Tibial nerve (tissue), 4 donors: ENCODE measurements around the gene FGFBP3.
"Not testable (repeated sequence)": the region's sequence is repeated elsewhere in the genome, so short reads cannot be mapped to it uniquely, and the experiment has no call there.

Experiments
- EP300 ChIP-seq, 2 donors: sonication (generic); formaldehyde crosslinking; IDR thresholded peaks; one replicate each; pipeline ENCODE4 v1.6.1; 2017; ENCODE audit warnings: antibody characterized with exemption in 2 of 2, mild to moderate bottlenecking in 1 of 2
- POLR2A ChIP-seq, 2 donors: fragments of 450-650 bp; IDR thresholded peaks; one replicate each; pipeline ENCODE4 v1.6.1; 2017; ENCODE audit warnings: antibody characterized with exemption in 2 of 2, mild to moderate bottlenecking in 2 of 2, moderate library complexity in 2 of 2
- TF ChIP-seq, protein P1 (sequence below), 5 experiments: fragments of 200-600 bp in 3 of 5; fragments of 450-650 bp in 2 of 5; sonication (generic) in 3 of 5; IDR thresholded peaks; one replicate each; pipeline ENCODE4 v1.5.1; 2016 to 2019; ENCODE audit warnings: antibody characterized with exemption in 5 of 5, mild to moderate bottlenecking in 3 of 5, moderate library complexity in 2 of 5

DNA sequence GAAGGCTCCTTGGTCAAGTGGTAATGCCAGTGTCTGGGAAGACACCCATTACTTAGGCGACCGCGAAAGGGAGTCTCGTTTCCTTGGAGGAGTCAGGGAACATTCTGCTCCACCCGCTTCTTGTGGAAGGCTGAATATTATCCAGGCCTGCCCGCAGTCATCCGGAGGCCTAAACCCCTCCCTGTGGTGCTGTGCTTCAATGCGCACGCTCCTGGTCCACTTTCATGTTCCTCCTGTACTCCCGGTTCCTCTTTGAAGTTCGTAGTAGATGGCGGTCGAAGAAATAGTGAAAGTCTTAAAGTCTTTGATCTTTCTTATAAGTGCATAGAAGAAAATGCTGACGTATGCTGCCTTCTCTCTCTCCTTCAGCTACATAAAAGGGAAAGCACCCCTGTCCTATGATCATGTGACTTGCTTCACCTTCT is 15.0 kb downstream of the FGFBP3 start:
- TF ChIP-seq POLR2A, EP300 (IDR thresholded peaks at IDR 0.05): not testable (repeated sequence)
- TF ChIP-seq, protein P1, sequence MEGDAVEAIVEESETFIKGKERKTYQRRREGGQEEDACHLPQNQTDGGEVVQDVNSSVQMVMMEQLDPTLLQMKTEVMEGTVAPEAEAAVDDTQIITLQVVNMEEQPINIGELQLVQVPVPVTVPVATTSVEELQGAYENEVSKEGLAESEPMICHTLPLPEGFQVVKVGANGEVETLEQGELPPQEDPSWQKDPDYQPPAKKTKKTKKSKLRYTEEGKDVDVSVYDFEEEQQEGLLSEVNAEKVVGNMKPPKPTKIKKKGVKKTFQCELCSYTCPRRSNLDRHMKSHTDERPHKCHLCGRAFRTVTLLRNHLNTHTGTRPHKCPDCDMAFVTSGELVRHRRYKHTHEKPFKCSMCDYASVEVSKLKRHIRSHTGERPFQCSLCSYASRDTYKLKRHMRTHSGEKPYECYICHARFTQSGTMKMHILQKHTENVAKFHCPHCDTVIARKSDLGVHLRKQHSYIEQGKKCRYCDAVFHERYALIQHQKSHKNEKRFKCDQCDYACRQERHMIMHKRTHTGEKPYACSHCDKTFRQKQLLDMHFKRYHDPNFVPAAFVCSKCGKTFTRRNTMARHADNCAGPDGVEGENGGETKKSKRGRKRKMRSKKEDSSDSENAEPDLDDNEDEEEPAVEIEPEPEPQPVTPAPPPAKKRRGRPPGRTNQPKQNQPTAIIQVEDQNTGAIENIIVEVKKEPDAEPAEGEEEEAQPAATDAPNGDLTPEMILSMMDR (IDR thresholded peaks at IDR 0.05) = not testable (repeated sequence)
